Measurements from ENCODE around the gene ARID1A. TPM values are rescaled to one million over a fixed set of nuclear protein-coding genes. Genes with fewer than 3 reads are reported as not detected.
A peak's percentile ranks its signal among the peaks of the same experiment; 100 is the strongest.

ARID1A gene
- total and polyA plus RNA-seq, 2 of the 8 experiments (the other 6 are each of a cell fraction or from before 2014, with no cell fraction given), result 52.1 to 103 TPM

- Histone ChIP-seq H2AK5ac (ENCODE audit: low read depth, low read length) (no peak overlapping the region), H4K20me1 (replicated peaks in 1 of 2; ENCODE audit: control insufficient read depth in 1 of 2, insufficient read depth in 2 of 2, low read length in 2 of 2) (no peaks in the 10 kb centered on the region), H3K23me2 (ENCODE audit: low read depth, low read length) (no peaks in the 10 kb centered on the region), H3K79me1 (ENCODE audit: low read depth, low read length) (no peaks in the 10 kb centered on the region), H3K9ac (replicated peaks in 1 of 4; ENCODE audit: extremely low read depth in 1 of 4, low read depth in 3 of 4, low read length in 3 of 4) (no peak overlapping the region), H2AFZ (ENCODE audit: low read length) (peak overlapping the region; percentile 86), H4K5ac (ENCODE audit: insufficient read length, low read depth, low read length) (no peak overlapping the region), H2BK12ac (ENCODE audit: low read depth, low read length) (no peak overlapping the region), H2BK15ac (ENCODE audit: low read length) (no peak overlapping the region), H2BK5ac (ENCODE audit: low read depth, low read length) (no peak overlapping the region), H4K91ac (replicated peaks; ENCODE audit: insufficient read length, low read length) (no peak overlapping the region), H2BK120ac (replicated peaks; ENCODE audit: low read depth, low read length) (no peak overlapping the region), H3K56ac (replicated peaks; ENCODE audit: insufficient read length, low read depth, low read length) (no peak overlapping the region), H3K4me1 (replicated peaks in 1 of 4; ENCODE audit: control insufficient read depth in 3 of 4, insufficient read depth in 4 of 4, low read length in 3 of 4) (peaks cover 0 to 3% (median 0%) of the 10 kb centered on the region in 4 experiments; a peak in 1 of 7 replicates), H3K27ac (ENCODE audit: low read depth, low read length) (no peak overlapping the region), H3K23ac (ENCODE audit: insufficient read length) (no peak overlapping the region), H3K4me2 (ENCODE audit: insufficient read depth in 1 of 2, low read depth in 2 of 2, low read length in 2 of 2) (no peak overlapping the region), H3K9me3 (ENCODE audit: insufficient read depth in 2 of 2, low read depth in 1 of 2, low read length in 1 of 2) (no peaks in the 10 kb centered on the region), H3K79me2 (ENCODE audit: control insufficient read depth in 1 of 2, insufficient read depth in 2 of 2, low read length in 2 of 2) (no peaks in the 10 kb centered on the region), H3K4me3 (ENCODE audit: extremely low read depth in 1 of 4, insufficient read depth in 2 of 4, low read depth in 3 of 4, low read length in 4 of 4) (no peak overlapping the region), H3K4ac (replicated peaks; ENCODE audit: insufficient read length, low read depth, low read length) (no peak overlapping the region), H3K27me3 (replicated peaks in 1 of 4; ENCODE audit: control insufficient read depth in 3 of 4, extremely low read depth in 1 of 4, insufficient read depth in 3 of 4, low read length in 3 of 4) (peaks cover 0 to 2% (median 0%) of the 10 kb centered on the region in 4 experiments; a peak in 1 of 7 replicates), H2BK20ac (ENCODE audit: low read length) (no peak overlapping the region), H4K8ac (ENCODE audit: extremely low read depth, insufficient read depth, low read length) (no peak overlapping the region), H3K18ac (ENCODE audit: extremely low read depth, low read length) (no peak overlapping the region), H3K36me3 (ENCODE audit: control insufficient read depth in 2 of 4, insufficient read depth in 4 of 4, low read length in 3 of 4) (no peaks in the 10 kb centered on the region), H3K14ac (ENCODE audit: insufficient read length) (no peak overlapping the region)
- POLR2A ChIA-PET (ENCODE audit: partially characterized antibody), result interaction anchor here (0.7 to 3.5 kb wide), 8 partner anchors 11 to 112 kb away, joined by 3 to 13 read pairs (median 4); no protein-coding TSS in a partner anchor
- FAIRE-seq (peak; percentile 96), DNase-seq (ENCODE audit: low read depth in 1 of 2, low spot score in 2 of 2) (peak in 1 of 2 experiments; percentile 58)
- 58% methylated on average over 9 of the region's 9 CpGs; no CpG with 5 or more reads in 1 of the 2 experiments for WGBS, 2 experiments (ENCODE audit: extremely low coverage in 1 of 2, insufficient coverage in 1 of 2, insufficient read length in 1 of 2, insufficient replicate concordance in 2 of 2, low coverage in 1 of 2, low lambda C conversion rate in 2 of 2, missing lambda C conversion rate in 1 of 2)
- CTCF ChIA-PET (ENCODE audit: partially characterized antibody), result interaction anchor here (0.7 to 6.5 kb wide), 38 partner anchors 10 to 178 kb away, joined by 3 to 55 read pairs (median 4); partner anchors contain the start of gene PIGV
- TF ChIP-seq SIN3A (conservative IDR thresholded peaks at IDR 0.05 in 1 of 2, IDR thresholded peaks at IDR 0.05 in 1 of 2; ENCODE audit: low read depth in 1 of 2, low read length in 2 of 2) (0 out of 4 replicates have a peak, but pooled peaks of 1 of the 2 experiments have one; percentile 40), CHD2 (IDR thresholded peaks at IDR 0.05; ENCODE audit: low read length) (no peak), SP1 (IDR thresholded peaks at IDR 0.05; ENCODE audit: low read depth, low read length) (no peak), RAD21 (IDR thresholded peaks at IDR 0.05 in 1 of 2, conservative IDR thresholded peaks at IDR 0.05 in 1 of 2; ENCODE audit: low read depth in 2 of 2, low read length in 2 of 2) (peak; percentile 68 to 77), SAP30 (IDR thresholded peaks at IDR 0.05; ENCODE audit: insufficient read depth, insufficient replicate concordance, low read length) (no peak), FOSL1 (IDR thresholded peaks at IDR 0.05; ENCODE audit: insufficient read depth, low read depth, low read length) (no peak), TEAD4 (IDR thresholded peaks at IDR 0.05; ENCODE audit: low read depth, low read length) (no peak), TCF12 (IDR thresholded peaks at IDR 0.05; ENCODE audit: low read depth, low read length) (0 out of 2 replicates have a peak, but pooled peaks have one; percentile 53)
Observed at GRCh38 chr1:26677306-26678115, 18.3 kb upstream of the ARID1A start.

Measured in H1 (cell line).